Cerebellar nuclear complex (tissue), 1 donor: ENCODE measurements around the gene S100A12.

Experiments
- DNase-seq, 2 experiments: peaks; one replicate each; lab custom pipeline; 2025; lab: John Stamatoyannopoulos, UW

Gene S100A12

DNA sequence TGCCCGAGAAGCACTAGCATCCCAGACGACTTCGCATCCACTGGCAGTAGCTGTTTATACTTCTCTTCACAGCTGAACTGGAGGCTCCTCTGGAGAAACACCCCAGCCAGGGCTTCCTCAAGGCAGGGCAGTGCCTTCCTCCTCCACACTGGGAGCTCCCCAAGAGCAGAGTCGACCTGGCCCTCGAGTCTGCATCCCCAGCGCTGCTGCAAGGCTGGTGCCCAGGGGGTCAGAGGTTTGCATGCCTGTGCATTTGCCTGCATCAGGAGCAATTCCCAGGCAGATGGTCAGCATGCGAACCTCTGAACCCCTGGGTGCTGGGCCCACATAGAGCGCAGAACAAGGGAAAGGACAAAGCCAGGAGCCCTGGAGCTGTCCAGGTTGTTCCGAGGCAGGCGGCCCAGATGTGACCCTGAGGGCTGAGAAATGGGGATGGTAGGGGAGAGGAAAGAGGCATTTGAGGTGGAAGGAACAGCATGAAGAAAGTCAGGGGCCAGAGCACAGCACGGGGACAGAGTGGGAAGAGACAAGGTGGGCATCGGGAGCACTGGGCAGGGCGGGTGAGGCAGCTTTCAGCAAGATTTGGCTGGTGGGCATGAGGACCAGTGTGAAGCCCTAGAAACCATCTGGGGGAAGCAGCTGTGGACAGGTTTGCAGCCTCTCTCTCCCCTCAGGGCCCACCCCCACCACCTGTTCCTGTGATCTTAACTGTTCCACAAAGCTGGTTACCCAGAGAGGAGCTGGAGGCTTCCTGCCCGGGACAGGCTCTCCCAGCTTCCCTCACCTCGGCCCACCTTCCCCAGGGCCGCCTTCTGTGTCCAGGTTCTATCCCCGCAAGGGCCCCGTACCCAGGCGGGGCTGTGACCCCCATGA, 21.9 kb upstream of the S100A12 start:
- DNase-seq = no peak

GRCh38 chr1:153396461-153396860, 21.0 kb upstream of the S100A12 start:
- no peak for DNase-seq

GRCh38 chr1:153395776-153396175, 20.4 kb upstream of the S100A12 start:
- no peak for DNase-seq

GRCh38 chr1:153395136-153395685, 19.8 kb upstream of the S100A12 start:
- DNase-seq = no peak

DNA sequence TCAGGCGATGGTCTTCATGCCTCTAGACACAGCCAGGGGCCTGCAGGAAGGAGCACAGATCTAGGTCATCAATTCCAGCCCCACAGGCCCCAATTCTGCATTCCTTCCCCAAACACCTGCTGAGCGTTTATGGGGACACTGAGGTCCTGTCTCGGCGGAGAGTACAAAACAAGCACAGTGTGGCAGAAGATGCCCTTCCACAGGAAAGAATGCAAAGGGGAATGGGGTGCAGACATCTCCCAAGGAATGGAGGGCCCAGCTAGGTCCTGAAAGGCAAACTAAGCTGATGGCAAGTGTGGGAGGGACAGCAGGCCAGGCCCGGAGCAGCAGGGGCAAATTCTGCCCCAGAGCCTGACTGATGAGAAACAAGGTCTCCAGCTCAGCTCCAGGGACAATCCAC, 19.0 kb upstream of the S100A12 start:
- no peak for DNase-seq

- no peak for DNase-seq
These were observed 18.5 kb upstream of the S100A12 start for GRCh38 chr1:153393926-153394325.

- no peak for DNase-seq
These were observed 17.4 kb upstream of the S100A12 start for GRCh38 chr1:153392822-153393221.

GRCh38 chr1:153392258-153392657, 16.8 kb upstream of the S100A12 start:
- no peak for DNase-seq

DNA sequence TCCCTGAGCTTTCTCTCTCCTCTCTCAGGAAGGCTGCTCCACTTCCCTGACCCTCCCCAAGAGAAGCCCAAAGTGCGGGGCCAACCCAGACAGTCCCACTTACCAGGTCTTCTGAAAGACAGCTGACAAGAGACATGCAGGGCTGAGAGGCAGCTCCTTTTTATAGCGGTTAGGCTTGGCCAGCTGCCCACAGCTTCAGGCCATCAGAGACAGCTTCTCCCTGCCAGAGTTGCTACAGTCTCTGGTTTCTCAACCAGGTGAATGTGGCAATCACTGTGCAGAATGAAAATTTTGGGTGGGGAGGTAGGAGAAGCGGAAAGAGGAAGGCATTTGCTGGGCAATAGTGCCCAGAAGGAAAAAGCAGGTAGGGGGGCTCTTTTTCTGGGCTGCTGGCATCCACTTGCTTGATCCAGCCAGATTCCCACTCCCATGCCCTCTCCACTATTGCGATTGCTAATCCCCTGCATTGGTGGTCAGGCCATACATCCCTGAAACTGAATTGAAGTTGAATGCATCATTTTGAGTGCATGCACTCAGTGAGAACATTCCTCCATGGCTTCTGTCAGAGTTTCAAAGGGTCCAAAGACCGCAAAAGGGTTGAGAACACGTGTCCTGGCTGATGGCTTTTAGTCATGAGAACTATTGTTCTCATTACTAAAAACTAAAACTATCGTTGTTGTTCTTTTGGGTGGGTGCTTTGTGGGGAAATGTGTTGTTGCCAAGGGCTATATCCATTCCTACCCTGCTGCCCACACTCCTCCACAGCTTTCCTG, 15.7 kb upstream of the S100A12 start, which contains the start of gene S100A8:
Gene S100A8 (minus strand): TSS at position 136 of the 773 bp plus-strand sequence. CDS start 538 bp downstream, outside the sequence.
- no peak for DNase-seq

GRCh38 chr1:153389973-153390879, 14.8 kb upstream of the S100A12 start:
- no peak for DNase-seq

- no peak for DNase-seq
These were observed 14.0 kb upstream of the S100A12 start for GRCh38 chr1:153389401-153389800.

GRCh38 chr1:153387785-153388184, 12.4 kb upstream of the S100A12 start:
- no peak for DNase-seq

- DNase-seq = no peak
These were observed 11.6 kb upstream of the S100A12 start for GRCh38 chr1:153387001-153387400.

DNA sequence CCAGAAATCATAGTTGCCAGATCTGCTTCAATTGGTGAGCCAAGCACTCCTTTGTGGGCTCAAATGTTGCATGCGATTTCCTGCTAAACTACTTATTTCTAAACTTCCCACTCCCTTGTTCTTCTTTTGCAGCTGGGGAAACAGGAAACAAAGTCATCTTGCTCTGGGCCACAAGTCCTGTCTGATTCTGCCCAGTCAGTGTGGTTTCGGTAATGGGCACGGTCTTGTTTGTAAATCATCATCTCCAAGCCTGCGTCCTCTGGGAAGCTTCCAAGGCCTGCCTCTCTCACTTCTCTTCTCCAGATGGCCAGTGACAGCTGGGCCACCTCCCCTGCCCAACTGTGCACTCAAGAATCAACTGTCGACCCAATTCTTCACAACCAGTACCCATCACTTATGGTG, 11.1 kb upstream of the S100A12 start:
- no peak for DNase-seq

DNA sequence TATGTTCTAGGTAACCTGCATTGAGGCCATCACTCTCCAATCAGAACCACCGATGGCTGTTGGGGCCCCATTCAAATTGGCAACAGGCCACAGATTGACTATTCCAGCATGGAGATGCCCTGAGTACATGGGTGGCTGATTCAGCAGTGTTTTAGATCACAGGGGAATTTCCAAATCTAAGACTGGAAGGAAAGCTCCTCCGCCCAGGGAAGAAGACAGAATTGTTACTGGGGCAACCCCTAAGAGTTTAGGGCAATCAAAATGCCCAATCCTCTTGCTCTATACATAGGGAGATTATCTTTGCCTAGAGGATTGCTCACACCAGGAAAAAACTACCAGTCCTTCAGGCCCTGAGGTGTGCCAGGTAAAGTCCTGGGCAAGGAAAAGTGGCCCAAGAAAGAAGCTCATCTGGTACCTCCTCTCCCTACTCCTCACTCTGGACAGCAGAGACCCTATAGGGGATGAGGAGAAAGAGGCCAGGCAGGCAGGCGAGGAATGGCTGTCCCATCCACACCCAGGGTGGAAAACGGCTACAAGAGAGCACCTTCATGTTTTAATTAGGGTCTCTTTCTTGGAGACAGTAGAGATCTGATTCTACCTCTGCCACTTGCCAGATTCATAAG, 9.6 kb upstream of the S100A12 start:
- DNase-seq = no peak

GRCh38 chr1:153380711-153381110, 5.3 kb upstream of the S100A12 start:
- no peak for DNase-seq

- no peak for DNase-seq
These were observed 4.2 kb upstream of the S100A12 start for GRCh38 chr1:153379591-153379990.

GRCh38 chr1:153374071-153374470, 1.4 kb downstream of the S100A12 start:
- DNase-seq = no peak

DNA sequence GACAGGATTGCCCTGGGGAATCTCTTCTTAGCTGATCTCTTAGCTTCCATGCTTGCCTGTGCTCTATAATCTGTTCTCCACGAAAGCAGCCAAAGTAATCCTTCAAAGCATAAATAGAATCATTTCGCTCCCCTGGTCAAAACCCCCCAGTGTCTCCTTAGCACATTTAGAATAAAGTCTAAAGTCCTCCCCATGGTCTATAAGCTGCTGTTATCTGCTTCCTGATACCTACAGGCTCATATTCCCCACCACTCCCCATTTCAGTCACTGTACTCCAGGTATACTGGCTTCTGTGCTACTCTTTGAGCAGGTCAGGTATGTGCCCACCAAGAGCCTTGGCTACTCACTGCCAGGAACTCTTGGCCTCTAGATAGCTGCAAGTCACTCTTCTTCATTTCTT, 2.9 kb downstream of the S100A12 start:
- DNase-seq = no peak

DNA sequence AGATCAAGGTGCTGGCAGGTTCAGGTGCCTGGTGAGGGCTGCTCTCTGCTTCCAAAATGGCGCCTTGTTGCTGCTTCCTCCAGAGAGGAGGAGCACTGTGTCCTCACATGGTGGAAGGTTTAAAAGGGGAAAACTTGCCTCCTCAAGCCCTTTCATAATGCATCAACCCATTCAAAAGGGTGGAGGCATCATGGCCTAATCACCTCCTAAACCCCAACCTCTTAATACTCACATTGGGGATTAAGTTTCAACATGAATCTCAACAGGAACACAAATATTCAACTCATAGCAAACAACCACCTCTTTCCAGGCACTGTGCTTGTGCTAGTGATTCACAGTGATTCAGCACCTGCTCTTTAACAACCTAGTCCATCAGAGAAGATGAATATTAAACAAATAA, 4.2 kb downstream of the S100A12 start:
- no peak for DNase-seq

- DNase-seq = no peak
These were observed 5.3 kb downstream of the S100A12 start for GRCh38 chr1:153370146-153370545.
